HCT116 (cell line): ENCODE measurements around the gene HYOU1.

ENCODE experiments used
- ELF1 ChIP-seq: IDR thresholded peaks from 2 replicates; pipeline ENCODE4 v1.6.1; 2012; ENCODE audit warnings: low read depth, borderline replicate concordance
- EZH2 ChIP-seq: fragments of 200-600 bp; sonication (generic); IDR thresholded peaks from 2 replicates; pipeline ENCODE4 v1.6.1; 2017; ENCODE audit warnings: antibody characterized with exemption, mixed run types
- POLR2AphosphoS5 ChIP-seq: IDR thresholded peaks from 2 replicates; pipeline ENCODE4 v1.6.1; 2011; ENCODE audit warnings: mild to moderate bottlenecking, low read depth, low read length, moderate library complexity
- RAD21 ChIP-seq: IDR thresholded peaks from 2 replicates; pipeline ENCODE4 v1.6.1; 2012; ENCODE audit warnings: low read depth, mild to moderate bottlenecking
- YY1 ChIP-seq: IDR thresholded peaks from 2 replicates; pipeline ENCODE4 v1.6.1; 2011; ENCODE audit warnings: low read length, low read depth, moderate library complexity, mild to moderate bottlenecking; ENCODE audit not compliant: insufficient replicate concordance; ENCODE audit errors: extremely low read depth
- ZNF274 ChIP-seq: fragments of 200-500 bp; sonication (Bioruptor generic); IDR thresholded peaks from 2 replicates; pipeline ENCODE4 v1.6.1; 2014; ENCODE audit warnings: mild to moderate bottlenecking, low read depth, low read length, inconsistent platforms
- TF ChIP-seq, protein P1 (sequence below), 3 experiments: fragments of 200-600 bp in 1 of 3; sonication (generic) in 1 of 3; IDR thresholded peaks in 2 of 3; conservative IDR thresholded peaks in 1 of 3; 2 replicates each; pipeline ENCODE4 v1.5.1; 2012 to 2017; ENCODE audit warnings: low read depth in 2 of 3, low read length in 2 of 3, antibody characterized with exemption in 1 of 3, borderline replicate concordance in 1 of 3, control low read depth in 1 of 3, mild to moderate bottlenecking in 1 of 3, mixed read lengths in 1 of 3, mixed run types in 1 of 3, moderate library complexity in 1 of 3; ENCODE audit not compliant: insufficient read depth in 1 of 3

- TF ChIP-seq RAD21: no peak
- no peak for TF ChIP-seq EZH2
- TF ChIP-seq, protein P1, sequence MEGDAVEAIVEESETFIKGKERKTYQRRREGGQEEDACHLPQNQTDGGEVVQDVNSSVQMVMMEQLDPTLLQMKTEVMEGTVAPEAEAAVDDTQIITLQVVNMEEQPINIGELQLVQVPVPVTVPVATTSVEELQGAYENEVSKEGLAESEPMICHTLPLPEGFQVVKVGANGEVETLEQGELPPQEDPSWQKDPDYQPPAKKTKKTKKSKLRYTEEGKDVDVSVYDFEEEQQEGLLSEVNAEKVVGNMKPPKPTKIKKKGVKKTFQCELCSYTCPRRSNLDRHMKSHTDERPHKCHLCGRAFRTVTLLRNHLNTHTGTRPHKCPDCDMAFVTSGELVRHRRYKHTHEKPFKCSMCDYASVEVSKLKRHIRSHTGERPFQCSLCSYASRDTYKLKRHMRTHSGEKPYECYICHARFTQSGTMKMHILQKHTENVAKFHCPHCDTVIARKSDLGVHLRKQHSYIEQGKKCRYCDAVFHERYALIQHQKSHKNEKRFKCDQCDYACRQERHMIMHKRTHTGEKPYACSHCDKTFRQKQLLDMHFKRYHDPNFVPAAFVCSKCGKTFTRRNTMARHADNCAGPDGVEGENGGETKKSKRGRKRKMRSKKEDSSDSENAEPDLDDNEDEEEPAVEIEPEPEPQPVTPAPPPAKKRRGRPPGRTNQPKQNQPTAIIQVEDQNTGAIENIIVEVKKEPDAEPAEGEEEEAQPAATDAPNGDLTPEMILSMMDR (IDR thresholded peaks at IDR 0.05 in 2 of 3, conservative IDR thresholded peaks at IDR 0.05 in 1 of 3; ENCODE audit: borderline replicate concordance in 1 of 3, insufficient read depth in 1 of 3, low read depth in 2 of 3, low read length in 2 of 3): no peak
- TF ChIP-seq ELF1: no peak
- TF ChIP-seq YY1: no peak
- no peak for TF ChIP-seq POLR2AphosphoS5
- no peak for TF ChIP-seq ZNF274
Measured at GRCh38 chr11:119089319-119089718, 32.3 kb upstream of the HYOU1 start.
